Stimulated activated CD4-positive, alpha-beta T cell treated with anti-CD3 and anti-CD28 coated beads, Interleukin-12 subunit alpha, Interleukin-12 subunit beta, amount 100 ng/mL, for 4 hours (primary cell): ENCODE data around the gene PDX1.

ENCODE experiments used
- DNase-seq: peaks from one replicate; pipeline ENCODE4 v3.0.0-alpha.2; 2020

Gene PDX1

DNA sequence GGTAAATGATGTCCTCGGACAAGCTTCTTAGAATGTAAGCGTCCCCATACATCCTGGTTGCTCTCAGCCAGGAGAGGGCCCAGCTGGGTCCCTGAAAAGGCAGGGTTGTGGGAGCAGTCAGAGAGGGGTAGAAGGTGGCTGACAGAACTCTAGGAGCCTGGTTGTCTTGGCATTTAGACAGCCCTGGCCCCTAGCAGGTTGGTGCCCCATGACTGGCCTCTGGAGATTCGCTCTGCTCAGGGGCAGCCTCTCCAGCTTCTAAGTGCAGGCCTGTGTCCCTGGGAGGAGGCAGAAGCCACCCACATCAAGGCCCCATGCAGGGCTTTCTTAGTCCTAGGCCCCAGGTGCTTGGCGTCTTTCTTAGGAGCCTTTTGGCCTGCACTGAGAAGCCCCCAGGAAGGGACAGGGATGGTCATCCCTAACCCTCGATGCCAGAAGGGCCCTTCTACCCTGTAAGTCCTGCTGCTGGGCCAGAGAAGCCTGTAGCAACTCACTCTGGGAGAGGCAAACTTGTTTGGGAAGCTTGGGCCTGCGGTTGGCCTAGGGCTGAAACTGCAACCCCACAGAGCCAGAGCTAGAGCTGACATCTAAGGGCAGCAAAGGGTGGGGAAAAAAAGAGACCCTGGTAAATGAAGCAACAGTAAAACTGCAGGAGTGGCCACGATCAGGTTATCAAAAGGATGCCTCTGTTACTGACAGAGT, 52.1 kb downstream of the PDX1 start:
- no peak for DNase-seq

DNA sequence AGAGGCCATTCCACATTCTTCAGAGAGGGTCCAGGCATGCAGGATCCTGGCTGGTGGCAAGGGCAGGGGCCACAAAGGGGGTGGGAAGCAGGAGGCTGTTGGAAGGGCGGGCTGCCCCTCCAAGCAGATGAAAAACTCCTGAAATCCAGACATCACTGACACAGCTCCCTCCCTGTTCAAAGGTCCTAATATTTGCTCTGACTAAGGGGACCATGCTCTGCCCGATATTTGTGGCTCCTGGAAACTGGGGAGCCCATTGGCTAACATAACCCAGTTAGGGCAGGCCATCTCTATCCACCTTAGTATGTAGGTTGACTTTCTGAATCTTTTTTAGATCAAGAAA, 52.6 kb downstream of the PDX1 start:
- DNase-seq: no peak

- DNase-seq: no peak
These were observed 53.5 kb downstream of the PDX1 start for GRCh38 chr13:27973291-27973690.

- DNase-seq: no peak
These were observed 54.3 kb downstream of the PDX1 start for GRCh38 chr13:27973961-27974662.
